GM23248 (cell line): ENCODE measurements around the gene SMOC2. TPM values are rescaled to one million over a fixed set of nuclear protein-coding genes. Genes with fewer than 3 reads are reported as not detected.

Experiments used
- DNase-seq: peaks from one replicate; pipeline ENCODE4 v3.0.0-alpha.2; 2015
- H2AFZ ChIP-seq: fragments of 200-600 bp; sonication (generic); 2 replicates; pipeline ENCODE4 v1.6.1; 2016; ENCODE audit warnings: antibody characterized with exemption
- H3F3A ChIP-seq: fragments of 200-600 bp; sonication (generic); 2 replicates; pipeline ENCODE4 v1.6.1; 2016; ENCODE audit warnings: mild to moderate bottlenecking, antibody characterized with exemption, mixed run types; ENCODE audit not compliant: insufficient read depth
- H3K27ac ChIP-seq: fragments of 200-600 bp; sonication (generic); 2 replicates; pipeline ENCODE4 v1.5.1; 2016; ENCODE audit warnings: mild to moderate bottlenecking
- H3K27me3 ChIP-seq: fragments of 200-600 bp; sonication (generic); replicated peaks from 2 replicates; pipeline ENCODE4 v1.6.1; 2016; ENCODE audit warnings: mild to moderate bottlenecking; ENCODE audit not compliant: insufficient read depth
- H3K36me3 ChIP-seq: fragments of 200-600 bp; sonication (generic); 2 replicates; pipeline ENCODE4 v1.6.1; 2016; ENCODE audit warnings: low read depth, mild to moderate bottlenecking
- H3K4me1 ChIP-seq: fragments of 200-600 bp; sonication (generic); 2 replicates; pipeline ENCODE4 v1.6.1; 2016; ENCODE audit warnings: mild to moderate bottlenecking; ENCODE audit not compliant: insufficient read depth
- H3K4me2 ChIP-seq: fragments of 200-600 bp; sonication (generic); one replicate; pipeline ENCODE4 v1.6.1; 2016; ENCODE audit warnings: mild to moderate bottlenecking; ENCODE audit not compliant: unreplicated experiment
- H3K4me3 ChIP-seq: fragments of 200-600 bp; sonication (generic); 2 replicates; pipeline ENCODE4 v1.5.1; 2016; ENCODE audit warnings: mild to moderate bottlenecking
- H3K79me2 ChIP-seq: fragments of 200-600 bp; sonication (generic); 2 replicates; pipeline ENCODE4 v1.6.1; 2016; ENCODE audit warnings: mild to moderate bottlenecking; ENCODE audit not compliant: insufficient read depth
- H3K9ac ChIP-seq: fragments of 200-600 bp; sonication (generic); 2 replicates; pipeline ENCODE4 v1.6.1; 2016; ENCODE audit warnings: mild to moderate bottlenecking
- H3K9me2 ChIP-seq: fragments of 200-600 bp; sonication (generic); 2 replicates; pipeline ENCODE4 v1.6.1; 2016; ENCODE audit warnings: mixed run types, mild to moderate bottlenecking, moderate library complexity; ENCODE audit not compliant: insufficient read depth
- H3K9me3 ChIP-seq: fragments of 200-600 bp; sonication (generic); one replicate; pipeline ENCODE4 v1.6.1; 2017; ENCODE audit warnings: low read depth
- H4K20me1 ChIP-seq: fragments of 200-600 bp; sonication (generic); 2 replicates; pipeline ENCODE4 v1.6.0; 2016; ENCODE audit not compliant: insufficient read depth
- EZH2 ChIP-seq: fragments of 200-600 bp; sonication (generic); IDR thresholded peaks from 2 replicates; pipeline ENCODE4 v1.6.1; 2018; ENCODE audit warnings: antibody characterized with exemption, mild to moderate bottlenecking; ENCODE audit not compliant: insufficient read depth, poor library complexity, severe bottlenecking
- EZH2phosphoT487 ChIP-seq: fragments of 200-600 bp; sonication (generic); IDR thresholded peaks from 2 replicates; pipeline ENCODE4 v1.6.1; 2018; ENCODE audit warnings: antibody characterized with exemption, moderate library complexity, mild to moderate bottlenecking, low read depth; ENCODE audit not compliant: insufficient read depth
- WGBS, 2 experiments: methylation state at CpG; one replicate each; pipeline ENCODE4 v1.1.6; 2015 to 2017; ENCODE audit warnings: low lambda C conversion rate in 2 of 2, low coverage in 1 of 2; ENCODE audit errors: missing lambda C conversion rate in 2 of 2; 5-methylcytosine and 5-hydroxymethylcytosine counted together
- in situ Hi-C: fragments of 300-500 bp; cut with MboI; formaldehyde crosslinking; loops from 2 replicates; pipeline ENCODE4 v1.15.0; 2020
- polyA plus RNA-seq: library from polyadenylated mRNA; unstranded; fragments of >200 nt; fragmentation: Nextera tagmentation; extraction: Ambion mirVana; gene quantifications from 2 replicates; pipeline ENCODE4 v1.2.1, GENCODE V29; 2016
- total RNA-seq: library from RNA; depleted of rRNA; stranded (reverse); fragments of >200 nt; shearing (Covaris generic); gene quantifications from 2 replicates; pipeline ENCODE4 v1.2.3, GENCODE V29; 2014

The SMOC2 gene
- total and polyA plus RNA-seq, 2 experiments from 2014 or later: not detected

GRCh38 chr6:168655462-168656152 is 214.6 kb downstream of the SMOC2 start:
- Histone ChIP-seq H3K4me2 (no peak overlapping the region), H3K9ac (no peak overlapping the region), H3K36me3 (no peaks in the 10 kb centered on the region), H2AFZ (no peak overlapping the region), H3K27ac (no peak overlapping the region), H3K4me1 (no peaks in the 10 kb centered on the region), H3K79me2 (no peaks in the 10 kb centered on the region), H3K27me3 (no peaks in the 10 kb centered on the region), H3K9me2 (no peaks in the 10 kb centered on the region), H4K20me1 (no peaks in the 10 kb centered on the region), H3K4me3 (no peak overlapping the region), H3K9me3 (no peaks in the 10 kb centered on the region), H3F3A (no peaks in the 10 kb centered on the region)
- no peak for TF ChIP-seq EZH2phosphoT487
- no peak for TF ChIP-seq EZH2
- in situ Hi-C loops: no loop called here
- DNase-seq: no peak
- 62 to 68% methylated on average over 13 of the region's 14 CpGs for WGBS, 2 experiments

GRCh38 chr6:168658059-168658458 is 217.1 kb downstream of the SMOC2 start:
- no peak for DNase-seq
- TF ChIP-seq EZH2: no peak
- no peak for TF ChIP-seq EZH2phosphoT487
- H3K9ac ChIP-seq: no peak overlapping the region
- H3K9me3 ChIP-seq: no peaks in the 10 kb centered on the region
- H3K9me2 ChIP-seq: no peaks in the 10 kb centered on the region
- no peaks in the 10 kb centered on the region for H3F3A ChIP-seq
- no peaks in the 10 kb centered on the region for H3K27me3 ChIP-seq
- H3K4me3 ChIP-seq: no peak overlapping the region
- in situ Hi-C loops: no loop called here
- no peak overlapping the region for H3K4me2 ChIP-seq
- no peaks in the 10 kb centered on the region for H4K20me1 ChIP-seq
- H3K79me2 ChIP-seq: no peaks in the 10 kb centered on the region
- H3K4me1 ChIP-seq: no peaks in the 10 kb centered on the region
- no peak overlapping the region for H3K27ac ChIP-seq
- H3K36me3 ChIP-seq: no peaks in the 10 kb centered on the region
- 29 to 56% methylated on average over 1 of the region's 1 CpG for WGBS, 2 experiments
- H2AFZ ChIP-seq: no peak overlapping the region

- Histone ChIP-seq H3K4me3 (no peak overlapping the region), H3K27ac (no peak overlapping the region), H3K4me1 (no peaks in the 10 kb centered on the region), H4K20me1 (no peaks in the 10 kb centered on the region), H3K9me3 (no peaks in the 10 kb centered on the region), H3K79me2 (no peaks in the 10 kb centered on the region), H3K9me2 (no peaks in the 10 kb centered on the region), H3F3A (no peaks in the 10 kb centered on the region), H3K4me2 (no peak overlapping the region), H3K36me3 (no peaks in the 10 kb centered on the region), H3K27me3 (no peaks in the 10 kb centered on the region), H3K9ac (no peak overlapping the region), H2AFZ (no peak overlapping the region)
- WGBS, 2 experiments: 60 to 68% methylated on average over 14 of the region's 14 CpGs
- in situ Hi-C loops: no loop called here
- DNase-seq: no peak
- TF ChIP-seq EZH2phosphoT487 (no peak), EZH2 (no peak)
Observed at GRCh38 chr6:168660400-168660945, 219.5 kb downstream of the SMOC2 start.

GRCh38 chr6:168662301-168662936 is 221.4 kb downstream of the SMOC2 start:
- Histone ChIP-seq H3K27ac (no peak overlapping the region), H3K9me3 (no peaks in the 10 kb centered on the region), H4K20me1 (no peaks in the 10 kb centered on the region)

More at GRCh38 chr6:168662301-168662936, 221.4 kb downstream of the SMOC2 start:
- in situ Hi-C loops: no loop called here
- no peak overlapping the region for H3K4me2 ChIP-seq
- no peak overlapping the region for H3K4me3 ChIP-seq
- H3K4me1 ChIP-seq: no peaks in the 10 kb centered on the region
- H3K9ac ChIP-seq: no peak overlapping the region
- 48 to 49% methylated on average over 17 of the region's 17 CpGs for WGBS, 2 experiments
- H2AFZ ChIP-seq: no peak overlapping the region
- no peaks in the 10 kb centered on the region for H3F3A ChIP-seq
- H3K27me3 ChIP-seq: no peaks in the 10 kb centered on the region
- no peak for DNase-seq
- no peaks in the 10 kb centered on the region for H3K9me2 ChIP-seq
- no peaks in the 10 kb centered on the region for H3K79me2 ChIP-seq
- TF ChIP-seq EZH2: no peak
- TF ChIP-seq EZH2phosphoT487: no peak
- H3K36me3 ChIP-seq: no peaks in the 10 kb centered on the region
